ENCODE measurements around the gene RFC2.
"Not testable (repeated sequence)": the region's sequence is repeated elsewhere in the genome, so short reads cannot be mapped to it uniquely, and the experiment has no call there.

Gene RFC2

GRCh38 chr7:74282748-74283459 lies 28.7 kb upstream of the RFC2 start:
- DNase-seq (ENCODE audit: low spot score): no peak

- no peak for DNase-seq (ENCODE audit: low spot score)
Observed at GRCh38 chr7:74280985-74281384, 26.8 kb upstream of the RFC2 start.

- DNase-seq (ENCODE audit: low spot score): no peak
Observed at GRCh38 chr7:74277636-74278035, 23.4 kb upstream of the RFC2 start.

GRCh38 chr7:74275401-74275881 lies 21.2 kb upstream of the RFC2 start:
- DNase-seq (ENCODE audit: low spot score): no peak

GRCh38 chr7:74272305-74273038 lies 18.3 kb upstream of the RFC2 start:
- DNase-seq (ENCODE audit: low spot score): no peak

GRCh38 chr7:74271742-74272141 lies 17.5 kb upstream of the RFC2 start:
- no peak for DNase-seq (ENCODE audit: low spot score)

- DNase-seq (ENCODE audit: low spot score): no peak
Observed at GRCh38 chr7:74269757-74270277, 15.6 kb upstream of the RFC2 start.

GRCh38 chr7:74267756-74268565 lies 13.8 kb upstream of the RFC2 start:
- no peak for DNase-seq (ENCODE audit: low spot score)

GRCh38 chr7:74266191-74266963 lies 12.2 kb upstream of the RFC2 start:
- no peak for DNase-seq (ENCODE audit: low spot score)

- no peak for DNase-seq (ENCODE audit: low spot score)
Observed at GRCh38 chr7:74263399-74264120, 9.4 kb upstream of the RFC2 start.

- DNase-seq (ENCODE audit: low spot score): no peak
Observed at GRCh38 chr7:74262639-74263398, 8.6 kb upstream of the RFC2 start.

GRCh38 chr7:74258639-74259038 lies 4.4 kb upstream of the RFC2 start:
- no peak for DNase-seq (ENCODE audit: low spot score)

GRCh38 chr7:74256491-74257408 lies 2.6 kb upstream of the RFC2 start:
- no peak for DNase-seq (ENCODE audit: low spot score)

- not testable (repeated sequence) for DNase-seq (ENCODE audit: low spot score)
Observed at GRCh38 chr7:74255461-74255860, 1.3 kb upstream of the RFC2 start.

- DNase-seq (ENCODE audit: low spot score): no peak
Observed at GRCh38 chr7:74254858-74255379, 720 bp upstream of the RFC2 start.

GRCh38 chr7:74253835-74254128 lies 417 bp downstream of the RFC2 start:
- no peak for DNase-seq (ENCODE audit: low spot score)

- DNase-seq (ENCODE audit: low spot score): no peak
Observed at GRCh38 chr7:74253331-74253730, 868 bp downstream of the RFC2 start.

- DNase-seq (ENCODE audit: low spot score): no peak
Observed at GRCh38 chr7:74252893-74253292, 1.3 kb downstream of the RFC2 start.

- DNase-seq (ENCODE audit: low spot score): not testable (repeated sequence)
Observed at GRCh38 chr7:74249058-74249457, 5.1 kb downstream of the RFC2 start.

Data from hematopoietic multipotent progenitor cell treated with erythropoietin and hydrocortisone succinate and interleukin-3 and kit ligand, for 17 days (in vitro differentiated cells).